ENCODE data around the gene ATP9B.

The ATP9B gene

GRCh38 chr18:79187532-79188277 is 118.5 kb downstream of the ATP9B start:
- TF ChIP-seq POLR2A (IDR thresholded peaks at IDR 0.05; ENCODE audit: low read length) (no peak), GATA1 (IDR thresholded peaks at IDR 0.05; ENCODE audit: low read depth, low read length) (no peak)
- no peak for DNase-seq

- DNase-seq, result no peak
- TF ChIP-seq POLR2A (IDR thresholded peaks at IDR 0.05; ENCODE audit: low read length) (no peak), GATA1 (IDR thresholded peaks at IDR 0.05; ENCODE audit: low read depth, low read length) (no peak)
These were observed 122.2 kb downstream of the ATP9B start for GRCh38 chr18:79191418-79191817.

- TF ChIP-seq POLR2A (IDR thresholded peaks at IDR 0.05; ENCODE audit: low read length) (no peak), GATA1 (IDR thresholded peaks at IDR 0.05; ENCODE audit: low read depth, low read length) (no peak)
- no peak for DNase-seq
These were observed 122.8 kb downstream of the ATP9B start for GRCh38 chr18:79191956-79192355.

GRCh38 chr18:79193826-79194225 is 124.6 kb downstream of the ATP9B start:
- no peak for DNase-seq
- TF ChIP-seq GATA1 (IDR thresholded peaks at IDR 0.05; ENCODE audit: low read depth, low read length) (no peak), POLR2A (IDR thresholded peaks at IDR 0.05; ENCODE audit: low read length) (no peak)

GRCh38 chr18:79195716-79196683 is 126.8 kb downstream of the ATP9B start:
- no peak for DNase-seq
- TF ChIP-seq POLR2A (IDR thresholded peaks at IDR 0.05; ENCODE audit: low read length) (no peak), GATA1 (IDR thresholded peaks at IDR 0.05; ENCODE audit: low read depth, low read length) (no peak)

GRCh38 chr18:79197531-79197930 is 128.3 kb downstream of the ATP9B start:
- no peak for TF ChIP-seq GATA1 (IDR thresholded peaks at IDR 0.05; ENCODE audit: low read depth, low read length)
- no peak for DNase-seq

- no peak for DNase-seq
- TF ChIP-seq GATA1 (IDR thresholded peaks at IDR 0.05; ENCODE audit: low read depth, low read length) (no peak), POLR2A (IDR thresholded peaks at IDR 0.05; ENCODE audit: low read length) (no peak)
These were observed 130.6 kb downstream of the ATP9B start for GRCh38 chr18:79199691-79200374.

- DNase-seq, result peak; percentile 35 to 51
- no peak for TF ChIP-seq POLR2A (IDR thresholded peaks at IDR 0.05; ENCODE audit: low read length)
- no peak for TF ChIP-seq GATA1 (IDR thresholded peaks at IDR 0.05; ENCODE audit: low read depth, low read length)
These were observed 131.5 kb downstream of the ATP9B start for GRCh38 chr18:79200546-79201268.

GRCh38 chr18:79203017-79203605 is 133.9 kb downstream of the ATP9B start:
- TF ChIP-seq GATA1 (IDR thresholded peaks at IDR 0.05; ENCODE audit: low read depth, low read length) (no peak), POLR2A (IDR thresholded peaks at IDR 0.05; ENCODE audit: low read length) (no peak)
- no peak for DNase-seq

GRCh38 chr18:79204889-79205807 is 136.0 kb downstream of the ATP9B start:
- no peak for TF ChIP-seq GATA1 (IDR thresholded peaks at IDR 0.05; ENCODE audit: low read depth, low read length)
- TF ChIP-seq POLR2A (IDR thresholded peaks at IDR 0.05; ENCODE audit: low read length), result no peak
- DNase-seq, result no peak

- DNase-seq, result no peak
- TF ChIP-seq GATA1 (IDR thresholded peaks at IDR 0.05; ENCODE audit: low read depth, low read length), result no peak
- TF ChIP-seq POLR2A (IDR thresholded peaks at IDR 0.05; ENCODE audit: low read length), result no peak
These were observed 137.2 kb downstream of the ATP9B start for GRCh38 chr18:79206444-79206843.

- no peak for TF ChIP-seq GATA1 (IDR thresholded peaks at IDR 0.05; ENCODE audit: low read depth, low read length)
- DNase-seq, result no peak
These were observed 139.7 kb downstream of the ATP9B start for GRCh38 chr18:79208906-79209305.
